HS-5 (cell line): ENCODE data around the gene OTUB2.

Source experiments
- DNase-seq: peaks from one replicate; pipeline ENCODE4 v3.0.0-alpha.2; 2012; ENCODE audit warnings: low read depth

Gene OTUB2

GRCh38 chr14:94021416-94022157, 4.6 kb upstream of the OTUB2 start:
- DNase-seq = no peak

GRCh38 chr14:94022532-94023411, 3.4 kb upstream of the OTUB2 start:
- no peak for DNase-seq

- DNase-seq = no peak
Measured at GRCh38 chr14:94024549-94024948, 1.6 kb upstream of the OTUB2 start.

GRCh38 chr14:94025720-94026119, 420 bp upstream of the OTUB2 start:
- no peak for DNase-seq

GRCh38 chr14:94026889-94027469, 839 bp downstream of the OTUB2 start:
- no peak for DNase-seq

GRCh38 chr14:94027566-94028449, 1.7 kb downstream of the OTUB2 start:
- no peak for DNase-seq

GRCh38 chr14:94028450-94028826, 2.3 kb downstream of the OTUB2 start:
- DNase-seq = no peak

GRCh38 chr14:94029265-94029664, 3.1 kb downstream of the OTUB2 start:
- DNase-seq = no peak

GRCh38 chr14:94029671-94030203, 3.6 kb downstream of the OTUB2 start:
- no peak for DNase-seq

- no peak for DNase-seq
Measured at GRCh38 chr14:94030571-94030970, 4.4 kb downstream of the OTUB2 start.

GRCh38 chr14:94031161-94031882, 5.2 kb downstream of the OTUB2 start:
- no peak for DNase-seq

- no peak for DNase-seq
Measured at GRCh38 chr14:94031883-94032279, 5.7 kb downstream of the OTUB2 start.

GRCh38 chr14:94034886-94035285, 8.7 kb downstream of the OTUB2 start:
- no peak for DNase-seq

- peak; percentile 26 for DNase-seq
Measured at GRCh38 chr14:94036313-94037167, 10.4 kb downstream of the OTUB2 start.

GRCh38 chr14:94037954-94038353, 11.8 kb downstream of the OTUB2 start:
- DNase-seq = no peak

- DNase-seq = no peak
Measured at GRCh38 chr14:94038510-94038909, 12.4 kb downstream of the OTUB2 start.

- no peak for DNase-seq
Measured at GRCh38 chr14:94038921-94039629, 12.9 kb downstream of the OTUB2 start.

GRCh38 chr14:94040247-94040646, 14.1 kb downstream of the OTUB2 start:
- DNase-seq = no peak

GRCh38 chr14:94040796-94041195, 14.7 kb downstream of the OTUB2 start:
- no peak for DNase-seq
